K562 (cell line): ENCODE measurements around the gene GJB4. TPM values are rescaled to one million over a fixed set of nuclear protein-coding genes. Genes with fewer than 3 reads are reported as not detected.

Experiments
- ATAC-seq: fragments of 200-7000 bp; cut with Tn5 transposase; 3 replicates; pipeline ENCODE4 v1.9.1; 2020; ENCODE audit warnings: moderate library complexity
- BruUV-seq: library from RNA; stranded (reverse); fragments of 400-500 nt; replicated peaks from 2 replicates; lab custom pipeline; 2021; lab: Mats Ljungman, UMichigan
- CTCF ChIA-PET: fragments of 300-600 bp; formaldehyde crosslinking; extraction: SDS; loops from one replicate; lab custom pipeline; 2021; ENCODE audit warnings: low intra/inter-chr PET ratio; lab: Yijun Ruan, JAX
- POLR2A ChIA-PET: fragments of 300-600, 350-650 bp; sonication (Branson Sonifier 250); formaldehyde crosslinking; extraction: SDS; loops from one replicate; lab custom pipeline; 2021; ENCODE audit warnings: antibody characterized with exemption, inconsistent platforms; lab: Yijun Ruan, JAX
- DNase-seq, 4 experiments: peaks; one replicate each; pipeline versions ENCODE4 v3.0.0 to v3.0.0-alpha.2; 2011 to 2018; ENCODE audit warnings: low spot score in 3 of 4, mixed read lengths in 3 of 4; ENCODE audit errors: extremely low read depth in 1 of 4
- FAIRE-seq: peaks from 2 replicates; lab custom pipeline; 2011; peaks lifted over from hg19 to GRCh38; lab: Jason Lieb, UNC
- H2AFZ ChIP-seq: 2 replicates; pipeline ENCODE4 v1.6.0; 2011; ENCODE audit warnings: low read depth, low read length, control low read depth, inconsistent platforms
- H3K27ac ChIP-seq: fragments of 200-600 bp; 3 replicates; pipeline ENCODE4 v1.8.0; 2011; ENCODE audit warnings: low read depth, mild to moderate bottlenecking, control low read depth, inconsistent platforms, low read length, moderate library complexity, mixed read lengths; ENCODE audit errors: extremely low read depth
- H3K27me3 ChIP-seq, 2 experiments: fragments of 300-600 bp in 1 of 2; 2 replicates in 1 of 2; 3 replicates in 1 of 2; pipeline versions ENCODE4 v1.6.0 to v1.8.0; 2011; ENCODE audit warnings: inconsistent platforms in 2 of 2, low read length in 2 of 2, mild to moderate bottlenecking in 1 of 2, mixed read lengths in 1 of 2, moderate library complexity in 1 of 2; ENCODE audit not compliant: control insufficient read depth in 2 of 2, insufficient read depth in 2 of 2
- H3K36me3 ChIP-seq: fragments of 300-600 bp; 3 replicates; pipeline ENCODE4 v1.8.0; 2011; ENCODE audit warnings: mild to moderate bottlenecking, low read length, inconsistent platforms; ENCODE audit not compliant: control insufficient read depth, insufficient read depth
- H3K4me1 ChIP-seq, 2 experiments: fragments of 200-600 bp in 1 of 2; replicated peaks in 1 of 2; 2 replicates in 1 of 2; 3 replicates in 1 of 2; pipeline versions ENCODE4 v1.5.1 to v1.8.0; 2011; ENCODE audit warnings: inconsistent platforms in 2 of 2, low read length in 2 of 2, mild to moderate bottlenecking in 1 of 2, mixed read lengths in 1 of 2, moderate library complexity in 1 of 2; ENCODE audit not compliant: control insufficient read depth in 2 of 2, insufficient read depth in 2 of 2
- H3K4me2 ChIP-seq: 2 replicates; pipeline ENCODE4 v1.6.1; 2011; ENCODE audit warnings: low read length, control low read depth, inconsistent platforms, mixed read lengths; ENCODE audit not compliant: insufficient read depth
- H3K4me3 ChIP-seq: fragments of 200-600 bp; sonication (generic), shearing (Covaris generic); 2 replicates; pipeline ENCODE4 v1.5.1; 2016; ENCODE audit warnings: control low read depth, inconsistent platforms
- H3K79me2 ChIP-seq: fragments of 200-600 bp; 3 replicates; pipeline ENCODE4 v1.8.0; 2011; ENCODE audit warnings: low read length, inconsistent platforms; ENCODE audit not compliant: control insufficient read depth, insufficient read depth
- H3K9ac ChIP-seq, 2 experiments: 2 replicates each; pipeline versions ENCODE4 v1.6.0 to v1.6.1; 2011; ENCODE audit warnings: low read depth in 2 of 2, low read length in 2 of 2, control low read depth in 1 of 2, inconsistent platforms in 1 of 2, mild to moderate bottlenecking in 1 of 2, mixed read lengths in 1 of 2; ENCODE audit not compliant: insufficient read depth in 1 of 2
- H3K9me1 ChIP-seq: one replicate; pipeline ENCODE4 v1.6.0; 2011; ENCODE audit warnings: inconsistent platforms, mild to moderate bottlenecking, low read length, moderate library complexity; ENCODE audit not compliant: control insufficient read depth, insufficient read depth
- H3K9me3 ChIP-seq: replicated peaks from 2 replicates; pipeline ENCODE4 v1.5.1; 2011; ENCODE audit warnings: low read depth, low read length, inconsistent platforms; ENCODE audit not compliant: control insufficient read depth, insufficient read depth
- H4K20me1 ChIP-seq: replicated peaks from 2 replicates; pipeline ENCODE4 v1.6.1; 2011; ENCODE audit warnings: low read length, inconsistent platforms, mixed read lengths; ENCODE audit not compliant: control insufficient read depth, insufficient read depth
- ARID2 ChIP-seq: fragments of 450-650 bp; IDR thresholded peaks from 2 replicates; pipeline ENCODE4 v1.6.1; 2017; ENCODE audit warnings: antibody characterized with exemption, mild to moderate bottlenecking
- NR0B1 ChIP-seq: fragments of 450-650 bp; IDR thresholded peaks from one replicate; pipeline ENCODE4 v1.6.1; 2018; ENCODE audit warnings: mild to moderate bottlenecking, moderate library complexity; ENCODE audit not compliant: partially characterized antibody
- REST ChIP-seq, 2 experiments: fragments of 450-650 bp; formaldehyde crosslinking in 1 of 2; IDR thresholded peaks; 2 replicates each; pipeline versions ENCODE4 v1.4.0 to v1.6.1; 2014 to 2020; ENCODE audit warnings: mild to moderate bottlenecking in 2 of 2, borderline replicate concordance in 1 of 2, low read depth in 1 of 2
- SETDB1 ChIP-seq: IDR thresholded peaks from one replicate; pipeline ENCODE4 v1.6.1; 2012; ENCODE audit warnings: low read length, control low read depth, inconsistent platforms
- YY1 ChIP-seq, 3 experiments: IDR thresholded peaks; 2 replicates each; pipeline ENCODE4 v1.6.1; 2011; ENCODE audit warnings: low read length in 2 of 3, mild to moderate bottlenecking in 2 of 3, moderate library complexity in 2 of 3, borderline replicate concordance in 1 of 3, control low read depth in 1 of 3, low read depth in 1 of 3; ENCODE audit not compliant: insufficient read depth in 3 of 3, insufficient replicate concordance in 2 of 3, control insufficient read depth in 1 of 3, insufficient read length in 1 of 3; ENCODE audit errors: extremely low read depth in 1 of 3
- ZNF764 ChIP-seq: fragments of 250-450 bp; sonication (Bioruptor Pico); IDR thresholded peaks from 2 replicates; pipeline ENCODE4 v1.4.0; 2020; ENCODE audit warnings: low read depth, mild to moderate bottlenecking, moderate library complexity
- WGBS: fragments of 100-300 bp; shearing (Covaris generic); methylation state at CpG from one replicate; pipeline ENCODE4 v1.1.6; 2016; ENCODE audit warnings: low coverage, mixed read lengths; ENCODE audit not compliant: insufficient coverage; ENCODE audit errors: missing lambda C conversion rate; 5-methylcytosine and 5-hydroxymethylcytosine counted together
- in situ Hi-C: fragments of 300-500 bp; cut with MboI; formaldehyde crosslinking; loops from 4 replicates; pipeline ENCODE4 v1.15.0; 2018; ENCODE audit warnings: inconsistent platforms, mixed read lengths
- intact Hi-C: fragments of 100-400 bp; cut with micrococcal nuclease; formaldehyde crosslinking; loops from 2 replicates; pipeline ENCODE4 v1.14.2; 2022
- polyA plus RNA-seq, 8 experiments: library from polyadenylated mRNA; depleted of rRNA in 4 of 8; stranded (reverse) in 5 of 8; unstranded in 3 of 8; fragments of >200 nt; fragmentation: Nextera tagmentation in 2 of 8; fragmentation: Illumina TruSeq in 1 of 8; extraction: Ambion mirVana in 2 of 8; extraction: Trizol in 1 of 8; gene quantifications; 2 replicates each; pipeline versions ENCODE4 v1.2.1 to v1.2.3, GENCODE V29; 2011 to 2014; ENCODE audit warnings: inconsistent platforms in 1 of 8, missing spikeins in 1 of 8
- total RNA-seq, 7 experiments: library from RNA; depleted of rRNA in 6 of 7; stranded (reverse); fragments of >200 nt in 6 of 7; fragmentation: Illumina TruSeq in 2 of 7; extraction: Trizol in 2 of 7; gene quantifications; 2 replicates each; pipeline versions ENCODE4 v1.2.1 to v1.2.3, GENCODE V29; 2011 to 2021; ENCODE audit warnings: low replicate concordance in 1 of 7
- TF ChIP-seq, protein P1 (sequence below): fragments of 450-650 bp; formaldehyde crosslinking; IDR thresholded peaks from 2 replicates; pipeline ENCODE4 v1.4.0; 2020; ENCODE audit warnings: mild to moderate bottlenecking, moderate library complexity

Gene GJB4
- total and polyA plus RNA-seq, 9 of the 15 experiments (the other 6 are each of a cell fraction or from before 2014, with no cell fraction given) = 0.03 TPM; not detected in 8

- WGBS = 9% methylated on average over 14 of the region's 14 CpGs
- in situ Hi-C loops = loop anchor here (5.0 kb wide), 1 partner anchor 61 kb away; no protein-coding TSS in a partner anchor
- no TSS peak for BruUV-seq
- Histone ChIP-seq H3K27me3 (peaks cover 17 to 74% of the 10 kb centered on the region in 2 experiments; a peak in 4 of 5 replicates), H3K36me3 (no peaks in the 10 kb centered on the region), H3K4me3 (no peak overlapping the region), H2AFZ (no peak overlapping the region), H3K9me1 (peaks cover 4% of the 10 kb centered on the region), H3K9ac (no peak overlapping the region), H3K79me2 (no peaks in the 10 kb centered on the region), H3K4me2 (no peak overlapping the region), H3K9me3 (no peaks in the 10 kb centered on the region), H3K27ac (no peak overlapping the region), H4K20me1 (peaks cover 5% of the 10 kb centered on the region; the same call in 1 of the 2 replicates), H3K4me1 (peaks cover 0 to 8% of the 10 kb centered on the region in 2 experiments; a peak in 1 of 5 replicates)
- peak; percentile 90 for ATAC-seq
- ChIA-PET CTCF (interaction anchor here (1.0 to 3.9 kb wide), 5 partner anchors 66 to 940 kb away, joined by 3 to 45 read pairs (median 4); no protein-coding TSS in a partner anchor), POLR2A (interaction anchor here (0.6 to 0.7 kb wide), 2 partner anchors 66 to 1265 kb away, joined by 3 read pairs; no protein-coding TSS in a partner anchor)
- intact Hi-C loops = loop anchor here (1.0 to 5.0 kb wide), 2 partner anchors 59 to 656 kb away; no protein-coding TSS in a partner anchor
- FAIRE-seq = peak; percentile 99
- DNase-seq = peak; percentile 75 to 85 (median 78)
- TF ChIP-seq YY1 (IDR thresholded peaks at IDR 0.05; ENCODE audit: borderline replicate concordance in 1 of 3, control insufficient read depth in 1 of 3, extremely low read depth in 1 of 3, insufficient read depth in 3 of 3, insufficient read length in 1 of 3, insufficient replicate concordance in 2 of 3, low read depth in 1 of 3, low read length in 2 of 3) (peak in 1 of 3 experiments; percentile 23), SETDB1 (no peak), ZNF764 (CRISPR knock-in tag) (no peak), NR0B1 (no peak), REST (IDR thresholded peaks at IDR 0.05; ENCODE audit: borderline replicate concordance) (peak; percentile 81), REST (CRISPR knock-in tag; IDR thresholded peaks at IDR 0.05; ENCODE audit: low read depth) (no peak), ARID2 (peak; percentile 82)
- TF ChIP-seq, protein P1, sequence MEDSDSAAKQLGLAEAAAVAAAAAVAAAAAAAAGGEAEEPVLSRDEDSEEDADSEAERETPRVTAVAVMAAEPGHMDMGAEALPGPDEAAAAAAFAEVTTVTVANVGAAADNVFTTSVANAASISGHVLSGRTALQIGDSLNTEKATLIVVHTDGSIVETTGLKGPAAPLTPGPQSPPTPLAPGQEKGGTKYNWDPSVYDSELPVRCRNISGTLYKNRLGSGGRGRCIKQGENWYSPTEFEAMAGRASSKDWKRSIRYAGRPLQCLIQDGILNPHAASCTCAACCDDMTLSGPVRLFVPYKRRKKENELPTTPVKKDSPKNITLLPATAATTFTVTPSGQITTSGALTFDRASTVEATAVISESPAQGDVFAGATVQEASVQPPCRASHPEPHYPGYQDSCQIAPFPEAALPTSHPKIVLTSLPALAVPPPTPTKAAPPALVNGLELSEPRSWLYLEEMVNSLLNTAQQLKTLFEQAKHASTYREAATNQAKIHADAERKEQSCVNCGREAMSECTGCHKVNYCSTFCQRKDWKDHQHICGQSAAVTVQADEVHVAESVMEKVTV (CRISPR knock-in tag) = peak; percentile 84
These were observed 27.2 kb downstream of the GJB4 start for GRCh38 chr1:34786521-34787325.
